Endothelial cell of hepatic sinusoid (primary cell): ENCODE measurements around the gene CAST.
"Not testable (repeated sequence)": the region's sequence is repeated elsewhere in the genome, so short reads cannot be mapped to it uniquely, and the experiment has no call there.

Source experiments
- in situ Hi-C: cut with HindIII; loops from 2 replicates; pipeline ENCODE4 v1.10.0; 2017; ENCODE audit warnings: low sequenced_read_pairs

CAST gene, protein sequence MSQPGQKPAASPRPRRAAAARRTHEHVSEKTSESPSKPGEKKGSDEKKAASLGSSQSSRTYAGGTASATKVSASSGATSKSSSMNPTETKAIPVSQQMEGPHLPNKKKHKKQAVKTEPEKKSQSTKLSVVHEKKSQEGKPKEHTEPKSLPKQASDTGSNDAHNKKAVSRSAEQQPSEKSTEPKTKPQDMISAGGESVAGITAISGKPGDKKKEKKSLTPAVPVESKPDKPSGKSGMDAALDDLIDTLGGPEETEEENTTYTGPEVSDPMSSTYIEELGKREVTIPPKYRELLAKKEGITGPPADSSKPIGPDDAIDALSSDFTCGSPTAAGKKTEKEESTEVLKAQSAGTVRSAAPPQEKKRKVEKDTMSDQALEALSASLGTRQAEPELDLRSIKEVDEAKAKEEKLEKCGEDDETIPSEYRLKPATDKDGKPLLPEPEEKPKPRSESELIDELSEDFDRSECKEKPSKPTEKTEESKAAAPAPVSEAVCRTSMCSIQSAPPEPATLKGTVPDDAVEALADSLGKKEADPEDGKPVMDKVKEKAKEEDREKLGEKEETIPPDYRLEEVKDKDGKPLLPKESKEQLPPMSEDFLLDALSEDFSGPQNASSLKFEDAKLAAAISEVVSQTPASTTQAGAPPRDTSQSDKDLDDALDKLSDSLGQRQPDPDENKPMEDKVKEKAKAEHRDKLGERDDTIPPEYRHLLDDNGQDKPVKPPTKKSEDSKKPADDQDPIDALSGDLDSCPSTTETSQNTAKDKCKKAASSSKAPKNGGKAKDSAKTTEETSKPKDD

DNA sequence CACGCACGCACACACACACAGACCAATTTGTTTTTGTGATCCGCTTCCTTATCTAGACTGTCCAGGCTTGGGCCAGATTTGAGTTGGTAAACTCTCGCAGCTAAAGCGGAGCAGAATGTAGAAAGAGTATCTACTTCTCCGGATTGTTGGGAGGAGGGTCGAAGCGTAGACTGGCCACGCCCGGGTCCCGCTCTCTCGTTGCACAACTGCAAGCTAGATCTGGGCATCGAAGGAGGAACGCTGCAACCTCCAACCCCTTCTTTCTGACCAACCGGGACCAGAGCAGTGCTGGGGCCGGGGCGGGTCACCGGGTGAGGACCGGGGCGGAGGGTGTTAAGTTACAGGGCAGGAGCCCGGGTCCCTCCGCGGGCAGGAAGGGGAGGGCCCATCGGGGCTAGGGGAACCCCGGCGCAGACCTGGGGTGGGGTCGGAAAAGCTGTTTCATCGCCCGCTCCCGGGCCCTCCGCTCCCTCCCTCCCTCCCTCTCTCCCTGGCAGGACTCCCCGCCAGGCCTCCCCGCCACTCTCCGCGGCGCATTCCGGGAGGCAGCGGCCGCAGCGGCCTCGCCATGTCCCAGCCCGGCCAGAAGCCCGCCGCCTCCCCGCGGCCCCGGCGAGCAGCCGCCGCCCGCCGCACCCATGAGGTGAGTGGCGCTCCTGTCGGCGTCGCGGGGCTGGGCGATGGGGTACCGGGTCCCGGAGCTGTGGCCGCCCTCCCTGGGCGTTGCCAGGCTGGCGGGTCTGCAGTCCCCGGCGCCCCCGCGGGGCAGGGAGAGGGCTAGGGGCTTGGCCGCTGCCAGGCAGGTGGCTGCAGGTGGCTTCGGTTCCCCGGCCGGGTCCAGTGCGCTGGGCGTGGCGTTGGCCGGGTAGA, at the start of gene CAST:
CAST (plus strand) TSS at position 522 of the 870 bp plus-strand sequence; CDS start at position 569, 47 bp downstream.
- in situ Hi-C loops: no loop called here

GRCh38 chr5:96614110-96614691, 48.0 kb upstream of the CAST start:
- in situ Hi-C loops: loop anchor here (5.0 kb wide), 1 partner anchor 58 kb away; no protein-coding TSS in a partner anchor

DNA sequence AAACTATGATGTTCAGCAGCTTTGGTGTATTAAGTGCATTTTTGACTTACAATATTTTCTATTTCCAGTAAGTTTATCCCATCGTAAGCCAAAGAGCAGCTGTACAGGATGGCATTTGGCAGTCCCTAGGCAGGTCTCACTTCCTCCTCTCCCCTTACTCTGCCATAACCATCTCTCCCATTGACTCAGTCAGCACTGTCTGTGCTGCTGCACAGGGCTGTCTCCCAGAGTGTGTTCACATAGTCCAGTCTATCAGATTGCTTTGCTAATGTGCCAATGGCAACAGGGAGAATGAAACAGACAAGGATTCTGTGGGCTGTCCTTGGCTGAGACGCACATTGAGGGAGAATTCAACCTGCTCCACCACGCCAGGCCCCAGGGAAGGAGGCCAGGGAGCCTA, 47.0 kb upstream of the CAST start:
- in situ Hi-C loops: no loop called here

DNA sequence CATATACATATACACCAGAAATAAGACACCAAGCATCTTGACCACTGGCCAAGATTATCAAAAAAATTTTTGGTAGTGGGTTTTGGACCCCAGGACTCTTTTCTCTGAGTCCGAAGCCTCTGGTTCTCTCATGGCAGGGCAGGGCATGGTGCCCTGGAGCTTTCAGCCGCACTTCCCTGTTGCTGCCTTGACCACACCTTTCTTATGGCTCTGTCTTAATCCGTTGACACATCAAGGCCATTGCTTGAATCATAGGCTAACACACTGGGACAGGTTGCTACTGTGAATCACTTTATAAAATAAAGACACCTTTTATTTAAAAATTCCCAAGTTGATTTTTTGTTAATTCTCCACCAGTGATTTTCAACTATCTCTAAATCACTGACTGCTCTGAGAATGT, 45.4 kb upstream of the CAST start:
- in situ Hi-C loops: no loop called here

DNA sequence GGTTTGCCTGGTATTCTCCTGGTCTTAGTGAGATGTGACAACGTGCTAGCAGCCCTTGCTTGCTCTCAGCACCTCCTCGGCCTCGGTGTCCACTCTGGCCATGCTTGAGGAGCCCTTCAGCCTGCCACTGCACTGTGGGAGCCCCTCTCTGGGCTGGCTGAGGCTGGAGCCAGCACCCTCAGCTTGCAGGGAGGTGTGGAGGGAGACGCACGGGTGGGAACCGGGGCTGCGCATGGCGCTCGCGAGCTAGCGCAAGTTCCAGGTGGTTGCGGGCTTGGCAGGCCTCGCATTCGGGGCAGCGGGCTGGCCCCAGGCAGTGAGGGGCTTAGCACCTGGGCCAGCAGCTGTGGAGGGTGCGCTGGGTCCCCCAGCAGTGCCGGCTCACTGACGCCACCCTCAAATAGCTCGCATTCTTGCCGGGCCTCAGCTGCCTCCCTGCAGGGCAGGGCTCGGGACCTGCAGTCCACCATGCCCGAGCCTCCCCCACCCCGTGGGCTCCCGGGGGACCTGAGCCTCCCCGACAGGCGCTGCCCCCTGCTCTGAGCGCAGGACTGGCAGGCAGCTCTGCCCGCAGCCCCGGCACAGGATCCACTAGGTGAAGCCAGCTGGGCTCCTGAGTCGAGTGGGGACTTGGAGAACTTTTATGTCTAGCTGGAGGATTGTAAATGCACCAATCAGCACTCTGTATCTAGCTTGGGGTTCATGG, 43.7 kb upstream of the CAST start:
- in situ Hi-C loops: not testable (repeated sequence)

DNA sequence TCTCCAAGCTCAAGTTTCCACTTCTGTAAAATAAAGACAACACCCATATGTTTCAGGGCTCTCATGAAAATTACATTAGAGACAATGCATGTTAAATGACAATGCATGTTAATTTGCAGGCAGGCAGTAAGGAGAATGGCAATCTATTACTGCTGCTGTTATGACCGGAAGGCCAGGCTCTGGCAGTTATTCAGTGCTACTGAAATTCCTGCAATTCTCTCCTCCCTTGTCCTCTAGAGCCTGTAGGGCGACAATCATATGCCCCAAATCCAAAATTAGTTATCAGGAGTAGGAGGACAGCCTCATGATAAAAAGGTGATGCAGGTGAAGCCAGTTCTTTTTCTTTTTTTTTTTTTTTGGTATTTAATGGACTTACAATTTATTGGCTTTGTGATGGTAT, 42.2 kb upstream of the CAST start:
- in situ Hi-C loops: no loop called here

DNA sequence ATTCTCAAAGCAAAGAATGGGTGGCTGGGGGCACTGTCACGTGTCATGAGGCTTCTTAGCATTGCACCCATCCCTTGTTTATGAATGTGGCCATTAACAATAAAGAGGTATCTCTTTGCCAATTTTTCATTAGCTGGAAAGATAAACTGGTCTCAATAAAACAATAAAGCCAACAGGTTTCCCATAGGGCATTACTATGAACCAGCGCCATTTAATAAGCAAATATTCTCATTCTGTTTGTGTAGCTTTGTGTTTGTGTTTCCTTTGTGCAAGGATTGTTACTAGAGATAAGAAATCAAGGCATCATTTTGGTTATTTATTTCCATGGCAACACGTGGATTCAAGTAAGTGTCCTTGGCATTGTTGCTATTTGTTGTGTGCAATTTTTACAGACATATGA, 37.6 kb upstream of the CAST start:
- in situ Hi-C loops: no loop called here

DNA sequence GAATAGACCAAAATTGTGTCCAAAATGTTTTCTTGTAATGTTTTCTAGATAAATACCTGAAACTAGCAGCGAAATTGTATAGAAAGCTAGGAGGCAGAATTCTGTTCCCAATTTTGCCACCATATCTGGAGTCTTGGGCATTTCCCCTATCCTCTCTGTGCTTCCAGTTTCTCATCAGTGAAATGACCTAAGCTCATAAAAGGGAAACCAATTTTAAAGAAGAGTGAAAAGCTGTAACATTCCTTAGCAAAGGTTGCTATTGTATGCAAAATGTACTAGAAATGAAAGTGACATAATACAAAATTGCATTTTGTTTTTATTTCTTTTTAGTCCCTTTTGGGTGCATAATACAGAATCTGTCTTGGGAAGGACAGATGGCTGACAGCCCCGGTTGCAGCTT, 36.8 kb upstream of the CAST start:
- in situ Hi-C loops: no loop called here

GRCh38 chr5:96626956-96627355, 35.2 kb upstream of the CAST start:
- in situ Hi-C loops: no loop called here

- in situ Hi-C loops: no loop called here
Observed at GRCh38 chr5:96627792-96628398, 34.3 kb upstream of the CAST start.

DNA sequence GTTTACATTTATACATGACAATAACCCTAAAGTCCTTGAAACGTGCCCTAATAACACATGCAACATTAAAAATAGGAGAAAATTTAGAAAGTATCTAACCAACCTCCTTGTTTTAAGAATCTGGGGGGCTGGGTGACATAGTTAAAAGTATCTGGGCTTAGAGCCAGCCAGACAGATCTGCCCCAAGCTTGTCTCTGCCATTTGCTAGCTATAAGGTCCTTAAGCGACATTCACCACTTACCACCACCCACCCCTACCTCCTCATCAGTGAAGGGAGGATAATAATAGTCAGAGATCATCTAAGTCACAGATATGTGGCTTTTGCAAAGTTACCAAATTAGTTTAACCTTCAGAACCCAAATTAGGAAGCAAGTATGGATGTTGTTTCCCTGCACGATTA, 33.8 kb upstream of the CAST start:
- in situ Hi-C loops: no loop called here

DNA sequence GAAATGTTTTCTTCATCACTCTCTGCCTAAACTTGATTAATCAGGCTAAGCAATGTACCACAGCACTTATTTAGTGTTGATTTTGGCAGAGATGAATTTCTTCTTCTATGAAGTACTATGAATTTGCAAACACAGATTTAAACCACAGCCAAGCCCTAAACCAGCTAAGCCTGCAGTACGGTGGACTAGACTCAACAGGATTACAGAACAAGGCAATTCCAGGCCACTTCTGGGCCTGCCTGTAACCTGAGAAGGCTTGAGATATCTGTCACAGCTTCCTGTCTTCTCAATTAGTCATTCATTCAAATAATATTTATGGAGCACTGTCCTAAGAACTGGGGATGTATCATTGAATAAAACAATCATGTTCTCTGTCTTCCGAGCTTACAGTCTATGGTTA, 32.4 kb upstream of the CAST start:
- in situ Hi-C loops: no loop called here

GRCh38 chr5:96633820-96634219, 28.4 kb upstream of the CAST start:
- in situ Hi-C loops: no loop called here

DNA sequence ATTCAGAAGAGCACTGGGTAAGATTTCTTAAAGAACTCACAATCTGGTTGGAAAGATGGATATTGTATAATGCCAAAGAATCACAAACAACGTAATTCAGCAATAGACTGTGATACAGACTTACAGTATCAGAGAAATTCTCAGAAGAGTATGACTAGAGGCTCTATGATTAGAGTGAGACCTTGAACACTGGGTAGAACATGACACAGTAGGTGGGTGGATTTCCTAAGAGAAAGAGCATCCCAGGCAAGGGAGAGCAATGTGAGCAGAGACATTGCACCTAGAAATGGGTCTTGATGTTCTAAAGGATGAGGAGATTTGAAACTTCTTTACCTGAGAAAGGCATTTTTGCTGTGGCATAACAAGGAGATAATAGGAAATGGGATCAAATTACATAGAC, 27.3 kb upstream of the CAST start:
- in situ Hi-C loops: no loop called here

DNA sequence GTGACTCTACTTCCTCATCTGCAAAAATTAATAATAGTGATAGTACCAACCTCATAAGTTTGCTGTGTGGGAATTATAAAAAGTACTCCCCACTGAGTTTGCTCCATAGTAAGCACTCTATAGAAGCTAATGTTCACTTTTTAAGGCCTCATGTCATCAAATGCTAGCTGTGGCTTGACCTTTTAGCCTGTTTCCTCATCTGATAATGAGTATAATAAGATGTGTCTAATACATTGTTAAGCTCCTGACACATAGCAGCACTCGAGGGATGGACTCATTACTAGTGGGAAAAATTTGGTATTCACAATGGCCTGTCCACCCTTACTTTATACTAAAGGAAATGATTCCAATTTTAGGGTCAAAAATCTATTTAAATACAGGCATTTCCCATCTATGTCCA, 26.1 kb upstream of the CAST start:
- in situ Hi-C loops: no loop called here

- in situ Hi-C loops: no loop called here
Observed at GRCh38 chr5:96636594-96636993, 25.6 kb upstream of the CAST start.

DNA sequence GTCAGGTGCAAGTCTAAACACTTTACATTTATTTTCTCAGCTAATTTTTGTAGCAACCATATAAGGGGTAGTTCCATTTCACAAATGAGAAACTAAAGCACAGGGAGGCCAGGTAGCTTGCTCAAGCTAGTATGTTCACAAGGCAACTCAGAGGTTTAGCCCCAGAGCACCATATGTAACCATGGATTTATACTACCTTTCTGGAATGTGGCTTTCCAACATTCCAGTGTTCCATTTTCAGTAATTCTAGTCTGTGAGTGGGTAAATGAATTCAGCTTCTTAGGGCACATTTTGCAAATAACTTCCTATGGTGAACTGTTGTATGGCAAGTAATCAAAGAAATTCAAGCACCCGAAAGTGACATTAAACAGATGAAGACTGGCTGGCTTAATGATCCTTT, 25.0 kb upstream of the CAST start:
- in situ Hi-C loops: no loop called here

DNA sequence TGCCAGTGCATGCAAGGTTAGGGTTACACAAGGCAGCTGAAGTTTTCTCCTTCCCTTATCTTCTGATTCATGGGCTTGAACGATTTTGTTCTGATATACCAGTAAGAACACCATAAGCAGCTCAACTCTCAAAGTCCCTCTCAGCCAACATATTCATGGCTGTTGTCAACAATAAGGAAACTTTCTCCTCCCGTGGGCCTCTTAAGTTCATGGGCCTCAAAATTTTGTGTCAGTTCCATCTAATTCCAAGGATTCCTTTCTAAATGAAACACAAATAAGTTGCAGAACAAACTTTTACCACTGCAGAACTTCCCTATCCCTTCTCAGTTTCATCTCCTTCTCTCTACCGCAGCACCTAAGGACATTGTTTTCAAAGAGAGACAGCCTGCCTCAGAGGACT, 23.6 kb upstream of the CAST start:
- in situ Hi-C loops: no loop called here

DNA sequence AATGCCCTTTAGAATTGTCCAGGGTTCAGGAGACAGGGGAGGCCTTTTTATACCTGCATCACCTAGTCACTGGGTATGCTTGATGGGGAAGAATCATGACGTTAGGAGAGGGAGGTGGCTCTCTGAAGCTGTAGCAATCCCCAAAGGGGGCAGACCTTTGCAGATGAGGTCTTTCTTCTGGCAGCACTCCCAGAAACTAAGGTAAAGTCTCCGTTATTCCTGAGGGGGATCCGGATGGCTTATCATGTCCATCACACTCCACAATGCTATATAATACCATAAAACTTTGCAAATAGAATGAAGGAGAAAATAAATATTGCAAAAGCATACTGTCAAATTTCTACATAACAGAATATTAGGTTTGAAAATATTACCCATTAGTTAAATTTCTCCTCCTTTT, 21.5 kb upstream of the CAST start:
- in situ Hi-C loops: no loop called here
